GM13977 (cell line): Measurements from ENCODE around the gene HMOX2.

ENCODE experiments used
- DNase-seq: peaks from one replicate; pipeline ENCODE4 v3.0.0; 2012; ENCODE audit warnings: low spot score
- CTCF ChIP-seq: IDR thresholded peaks from 2 replicates; pipeline ENCODE4 v1.5.1; 2012; ENCODE audit warnings: mild to moderate bottlenecking, control low read depth; ENCODE audit not compliant: insufficient read depth; ENCODE audit errors: extremely low read depth, missing control alignments
- in situ Hi-C: fragments of 300-500 bp; cut with MboI; formaldehyde crosslinking; loops from one replicate; pipeline ENCODE4 v1.12.0; 2022; ENCODE audit warnings: low sequenced_read_pairs, low pct_unique_long_range_greater_than_20kb, mixed read lengths, inconsistent platforms; ENCODE audit not compliant: unreplicated experiment

The HMOX2 gene

DNA sequence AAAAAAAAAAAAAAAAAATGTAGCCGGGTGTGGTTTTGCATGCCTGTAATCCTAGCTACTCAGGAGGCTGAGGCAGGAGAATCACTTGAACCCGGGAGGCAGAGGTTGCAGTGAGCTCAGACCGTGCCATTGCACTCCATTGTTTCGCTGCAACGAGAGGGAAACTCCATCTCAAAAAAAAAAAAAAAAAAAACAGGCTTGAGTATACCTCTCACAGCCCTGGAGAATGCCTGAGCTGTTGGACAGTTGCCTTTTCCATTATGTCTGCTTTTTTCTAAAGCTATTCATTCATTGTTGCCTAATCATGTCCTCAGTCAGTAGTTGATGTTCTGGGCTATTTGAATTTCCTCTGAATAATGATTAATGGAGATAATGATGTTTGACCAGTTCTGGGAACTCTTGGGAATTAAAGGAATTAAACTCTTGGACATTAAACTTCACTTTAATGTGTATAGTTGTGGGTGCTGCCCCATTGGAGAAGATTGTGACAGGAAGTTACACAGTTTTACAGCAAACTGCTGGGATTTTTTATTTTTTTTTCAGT lies 11.8 kb downstream of the HMOX2 start:
- in situ Hi-C loops, result no loop called here
- TF ChIP-seq CTCF, result no peak
- DNase-seq, result no peak

DNA sequence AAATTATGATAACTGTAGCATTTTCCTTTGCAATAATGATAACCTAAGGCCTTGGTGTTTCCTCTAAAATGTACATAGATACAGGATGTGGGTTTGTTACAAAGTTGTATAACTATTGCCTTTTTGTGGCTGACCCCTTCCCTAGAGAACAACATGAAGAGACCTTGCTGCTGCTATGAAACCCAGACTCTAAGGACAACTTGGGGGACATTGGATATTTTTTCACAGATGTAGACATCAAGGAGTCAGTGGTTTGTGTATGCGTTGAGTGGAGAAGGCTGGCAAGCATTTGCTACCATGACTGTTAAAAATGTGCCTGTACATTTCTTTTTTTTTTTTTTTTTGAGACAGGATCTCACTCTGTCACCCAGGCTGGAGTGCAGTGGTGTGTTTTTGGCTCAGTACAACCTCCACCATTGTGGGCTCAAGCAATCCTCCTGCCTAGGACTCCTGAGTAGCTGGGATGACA lies 12.3 kb downstream of the HMOX2 start:
- in situ Hi-C loops, result no loop called here

DNA sequence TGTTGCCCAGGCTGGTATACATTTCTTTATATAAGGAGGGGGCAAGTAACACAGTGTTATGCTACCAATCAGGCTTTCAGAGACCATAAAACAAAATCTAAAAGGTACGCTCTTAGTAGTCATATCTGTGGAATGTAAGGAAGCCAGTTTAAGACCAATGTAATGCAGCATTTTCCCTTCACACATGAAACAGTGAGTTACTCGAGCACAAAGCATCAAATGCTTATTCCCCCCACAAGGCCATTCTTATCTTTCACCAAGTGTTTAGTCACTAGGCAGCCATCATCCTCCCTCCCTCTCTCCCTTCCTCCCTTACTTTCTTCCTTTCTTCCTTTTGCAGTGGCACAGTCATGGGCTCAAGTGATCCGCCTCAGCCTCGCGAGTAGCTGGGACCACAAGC lies 12.8 kb downstream of the HMOX2 start:
- DNase-seq, result no peak
- no peak for TF ChIP-seq CTCF
- in situ Hi-C loops, result no loop called here

More for the DNA sequence above, 12.3 kb downstream of the HMOX2 start:
- TF ChIP-seq CTCF, result no peak
- no peak for DNase-seq

DNA sequence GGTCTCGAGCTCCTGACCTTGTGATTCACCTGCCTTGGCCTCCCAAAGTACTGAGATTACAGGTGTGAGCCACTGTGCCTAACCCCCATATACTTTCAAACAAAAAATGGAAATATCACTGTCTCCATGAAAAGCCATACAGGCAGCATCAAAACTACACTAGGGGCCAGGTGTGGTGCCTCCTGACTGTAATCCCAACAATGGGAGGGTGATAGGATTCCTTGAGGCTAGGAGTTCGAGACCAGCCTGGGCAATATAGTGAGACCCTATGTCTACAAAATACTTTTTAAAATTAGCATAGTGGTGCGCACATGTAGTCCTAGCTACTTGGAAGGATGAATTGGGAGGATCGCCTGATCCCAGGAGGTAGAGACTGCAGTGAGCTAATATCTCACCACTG lies 15.7 kb downstream of the HMOX2 start:
- no peak for DNase-seq
- in situ Hi-C loops, result no loop called here
- TF ChIP-seq CTCF, result no peak

DNA sequence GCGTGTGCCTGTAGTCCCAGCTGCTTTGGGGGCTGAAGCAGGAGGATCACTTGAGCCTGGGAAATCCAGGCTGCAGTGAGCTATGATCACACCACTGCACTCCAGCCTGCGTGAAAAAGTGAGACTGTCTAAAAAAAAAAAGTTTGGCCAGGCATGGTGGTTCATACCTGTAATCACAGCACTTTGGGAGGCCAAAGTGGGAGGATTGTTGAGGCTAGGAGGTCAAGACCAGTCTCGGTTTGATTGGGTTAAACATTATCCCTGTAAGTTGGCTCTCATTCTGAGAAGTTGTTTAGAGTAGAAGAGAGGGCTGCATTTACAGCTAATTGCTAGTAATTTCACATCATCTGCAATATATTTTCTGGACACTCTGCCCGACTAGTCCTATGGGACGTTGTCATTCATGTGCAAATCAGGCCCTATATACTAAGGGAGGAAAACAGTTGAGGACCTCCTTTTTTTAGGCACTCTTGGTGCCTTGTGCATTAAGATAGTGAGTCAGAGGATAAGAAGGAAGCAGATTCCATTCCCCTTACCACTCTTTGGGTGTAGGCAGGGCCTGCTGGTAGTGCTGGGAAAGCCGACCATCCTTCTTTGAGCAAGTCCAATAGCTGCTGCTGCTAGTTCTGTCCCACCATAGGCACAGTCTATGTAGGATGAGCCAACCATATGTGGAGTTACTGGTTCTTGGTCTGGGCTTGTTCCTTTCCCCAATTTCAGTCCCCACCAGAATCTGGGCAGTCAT lies 18.7 kb downstream of the HMOX2 start:
- DNase-seq, result no peak
- in situ Hi-C loops, result no loop called here
- TF ChIP-seq CTCF, result no peak

DNA sequence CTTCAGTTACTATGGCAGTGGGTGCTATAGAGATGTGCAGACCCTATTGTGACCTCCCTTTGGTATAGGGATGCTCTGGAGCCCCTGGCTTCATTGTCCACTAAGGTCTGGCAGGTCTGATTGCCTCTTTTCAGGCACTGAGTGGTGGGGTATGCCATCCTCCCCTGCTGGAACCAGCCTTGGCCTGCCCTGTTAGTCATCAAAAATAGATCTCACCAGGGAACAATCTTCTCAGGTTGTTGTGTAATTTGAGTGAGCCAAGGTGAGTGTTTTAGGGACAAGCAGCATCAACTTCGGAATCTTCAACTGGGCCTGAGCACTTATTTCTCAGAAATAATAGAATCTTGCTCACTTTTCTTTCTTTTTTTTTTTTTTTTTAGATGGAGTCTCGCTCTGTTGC lies 19.6 kb downstream of the HMOX2 start:
- in situ Hi-C loops, result no loop called here
- no peak for DNase-seq
- TF ChIP-seq CTCF, result no peak
